Glomerular visceral epithelial cell (primary cell): ENCODE data around the gene PCDHB6.
"Not testable (repeated sequence)": the region's sequence is repeated elsewhere in the genome, so short reads cannot be mapped to it uniquely, and the experiment has no call there.

ENCODE experiments used
- DNase-seq: peaks from one replicate; pipeline ENCODE4 v3.0.0-alpha.2; 2016; ENCODE audit errors: extremely low spot score

Gene PCDHB6

GRCh38 chr5:141149812-141150211, at the start of gene PCDHB6:
Gene PCDHB6, plus strand, starts transcription at chr5:141150057. Its CDS starts 201 bp downstream, at chr5:141150258.
- peak; percentile 28 for DNase-seq

- DNase-seq, result peak; percentile 38
These were observed 49.5 kb upstream of the PCDHB6 start, which contains the start of gene PCDHB3 for GRCh38 chr5:141100243-141100805. Gene PCDHB3, plus strand, starts transcription at chr5:141100473. Its CDS starts 177 bp downstream, at chr5:141100650.

- DNase-seq, result no peak
These were observed 48.8 kb upstream of the PCDHB6 start for GRCh38 chr5:141101059-141101458.

GRCh38 chr5:141102070-141102469, 47.8 kb upstream of the PCDHB6 start:
- not testable (repeated sequence) for DNase-seq

GRCh38 chr5:141102471-141102870, 47.4 kb upstream of the PCDHB6 start:
- not testable (repeated sequence) for DNase-seq

- no peak for DNase-seq
These were observed 44.5 kb upstream of the PCDHB6 start for GRCh38 chr5:141105350-141105749.

GRCh38 chr5:141119250-141119649, 30.6 kb upstream of the PCDHB6 start:
- DNase-seq, result no peak

- no peak for DNase-seq
These were observed 28.3 kb upstream of the PCDHB6 start, which contains the start of gene PCDHB4 for GRCh38 chr5:141121563-141121962. Gene PCDHB4, plus strand, starts transcription at chr5:141121818. Its CDS starts 181 bp downstream, at chr5:141121999.

GRCh38 chr5:141121985-141122384, 27.9 kb upstream of the PCDHB6 start:
- DNase-seq, result no peak

- DNase-seq, result not testable (repeated sequence)
These were observed 26.3 kb upstream of the PCDHB6 start for GRCh38 chr5:141123396-141124135.

- no peak for DNase-seq
These were observed 22.6 kb upstream of the PCDHB6 start for GRCh38 chr5:141127305-141127704.

GRCh38 chr5:141135030-141135717, 14.7 kb upstream of the PCDHB6 start, which contains the start of gene PCDHB5:
Gene PCDHB5, plus strand, starts transcription at chr5:141135206. Its CDS starts 229 bp downstream, at chr5:141135435.
- DNase-seq, result peak; percentile 36

- no peak for DNase-seq
These were observed 14.1 kb upstream of the PCDHB6 start for GRCh38 chr5:141135718-141136266.

- not testable (repeated sequence) for DNase-seq
These were observed 12.5 kb upstream of the PCDHB6 start for GRCh38 chr5:141137346-141137745.

- no peak for DNase-seq
These were observed 551 bp downstream of the PCDHB6 start for GRCh38 chr5:141150224-141150992.

GRCh38 chr5:141150993-141151325, 1.1 kb downstream of the PCDHB6 start:
- DNase-seq, result no peak

- not testable (repeated sequence) for DNase-seq
These were observed 1.8 kb downstream of the PCDHB6 start for GRCh38 chr5:141151632-141152031.

GRCh38 chr5:141152096-141152495, 2.2 kb downstream of the PCDHB6 start:
- DNase-seq, result not testable (repeated sequence)

GRCh38 chr5:141155540-141156374, 5.9 kb downstream of the PCDHB6 start:
- no peak for DNase-seq

GRCh38 chr5:141157356-141157755, 7.5 kb downstream of the PCDHB6 start:
- not testable (repeated sequence) for DNase-seq
